HL-60 (cell line): Measurements from ENCODE around the gene SH3RF3.

Experiments used
- CTCF ChIP-seq: IDR thresholded peaks from one replicate; pipeline ENCODE4 v1.5.1; 2011; ENCODE audit warnings: low read length, control low read depth, inconsistent platforms; ENCODE audit not compliant: insufficient read depth
- GABPA ChIP-seq: IDR thresholded peaks from 2 replicates; pipeline ENCODE4 v1.6.1; 2012; ENCODE audit warnings: low read depth
- POLR2AphosphoS5 ChIP-seq: IDR thresholded peaks from 2 replicates; pipeline ENCODE4 v1.6.1; 2012; ENCODE audit warnings: low read depth
- SPI1 ChIP-seq: IDR thresholded peaks from 2 replicates; pipeline ENCODE4 v1.6.1; 2012; ENCODE audit warnings: low read depth, mild to moderate bottlenecking, borderline replicate concordance

DNA sequence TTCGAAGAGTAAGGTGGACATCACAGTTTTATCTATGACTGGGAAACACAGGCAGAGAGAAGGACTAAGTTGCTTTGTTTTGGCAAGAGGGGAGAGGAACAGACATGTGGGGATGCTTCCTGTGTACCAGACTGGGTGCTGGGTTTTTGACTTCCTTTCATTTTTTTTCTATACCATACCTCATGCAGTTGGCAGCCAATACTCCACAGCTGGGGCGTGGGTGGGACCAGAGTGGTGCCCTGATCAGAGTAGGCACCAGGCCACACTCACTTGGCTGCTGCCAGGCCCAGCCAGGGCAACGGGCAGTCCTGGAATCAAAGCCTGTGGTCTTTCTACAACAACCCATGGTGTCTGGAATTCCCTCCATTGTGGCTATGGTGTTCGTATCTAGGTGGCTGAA is 45.2 kb downstream of the SH3RF3 start:
- TF ChIP-seq GABPA, result no peak
- no peak for TF ChIP-seq CTCF
- TF ChIP-seq POLR2AphosphoS5, result no peak
- no peak for TF ChIP-seq SPI1
